Measurements from ENCODE around the gene MAGI1.

- TF ChIP-seq GATA2 (IDR thresholded peaks at IDR 0.05; ENCODE audit: low read depth, low read length): no peak
- no peak for TF ChIP-seq GATA3 (IDR thresholded peaks at IDR 0.05; ENCODE audit: low read depth, low read length)
These were observed 101.6 kb downstream of the MAGI1 start for GRCh38 chr3:65936908-65937638.

Measured in SH-SY5Y (cell line).